ENCODE data around the gene CHD1. TPM values are rescaled to one million over a fixed set of nuclear protein-coding genes. Genes with fewer than 3 reads are reported as not detected.

Gene CHD1
- total and polyA plus RNA-seq, 2 donors (not counting 3 experiments of a cell fraction or from before 2014, with no cell fraction given): 16.2 to 48.9 TPM

GRCh38 chr5:98968056-98968564 lies 39.3 kb upstream of the CHD1 start:
- Histone ChIP-seq H3K27ac (ENCODE audit: insufficient read depth, low read depth, low read length) (no peak overlapping the region), H3K9me3 (replicated peaks; ENCODE audit: control insufficient read depth, insufficient read depth, low read length) (no peaks in the 10 kb centered on the region), H3K79me2 (ENCODE audit: control insufficient read depth, insufficient read depth, low read length) (no peaks in the 10 kb centered on the region), H4K20me1 (replicated peaks; ENCODE audit: control insufficient read depth, extremely low read depth, insufficient read depth, low read length) (no peaks in the 10 kb centered on the region), H3K9me1 (replicated peaks; ENCODE audit: control insufficient read depth, extremely low read depth, insufficient read depth, low read length) (no peaks in the 10 kb centered on the region), H3K36me3 (ENCODE audit: control insufficient read depth in 2 of 2, extremely low read depth in 1 of 2, insufficient read depth in 2 of 2, low read length in 2 of 2) (no peaks in the 10 kb centered on the region), H3K4me2 (ENCODE audit: insufficient read depth, low read length) (no peak overlapping the region), H3K9ac (replicated peaks; ENCODE audit: extremely low read depth, insufficient read depth, low read length) (no peak overlapping the region), H3K27me3 (ENCODE audit: control insufficient read depth in 2 of 2, insufficient read depth in 2 of 2, low read length in 2 of 2) (no peaks in the 10 kb centered on the region), H3K4me3 (replicated peaks in 1 of 3; ENCODE audit: insufficient read depth in 1 of 3, low read depth in 1 of 3, low read length in 3 of 3) (no peak overlapping the region), H3K4me1 (ENCODE audit: control insufficient read depth, extremely low read depth, insufficient read depth, low read length) (no peaks in the 10 kb centered on the region), H2AFZ (ENCODE audit: low read depth, low read length) (no peak overlapping the region)
- no TSS peak for BruUV-seq (replicated peaks)
- DNase-seq (ENCODE audit: low read depth, low spot score) (no peak), FAIRE-seq (no peak)
- CTCF ChIA-PET: interaction anchor here (1.2 to 1.6 kb wide), 2 partner anchors 10 to 65 kb away, joined by 4 read pairs; no protein-coding TSS in a partner anchor
- intact Hi-C loops (cut with micrococcal nuclease) (no loop called here), dilution Hi-C loops (cut with MboI; ENCODE audit: extremely low pct_ligation_motif_present, low sequenced_read_pairs) (no loop called here)
- POLR2A ChIA-PET: no interaction called here
- TF ChIP-seq GATA2 (IDR thresholded peaks at IDR 0.05; ENCODE audit: insufficient read depth, insufficient read length, low read depth, low read length) (no peak), FOS (IDR thresholded peaks at IDR 0.05; ENCODE audit: borderline replicate concordance, insufficient read depth, low read length) (no peak), CTCF (IDR thresholded peaks at IDR 0.05; ENCODE audit: extremely low read depth in 1 of 2, insufficient read depth in 1 of 2, low read depth in 1 of 2, low read length in 2 of 2) (no peak), JUN (IDR thresholded peaks at IDR 0.05; ENCODE audit: borderline replicate concordance, insufficient read depth, insufficient read length, low read depth) (no peak), POLR2A (IDR thresholded peaks at IDR 0.05; ENCODE audit: low read depth, low read length) (no peak), POLR2AphosphoS5 (IDR thresholded peaks at IDR 0.05; ENCODE audit: insufficient read depth, low read depth, low read length) (no peak), MYC (IDR thresholded peaks at IDR 0.05; ENCODE audit: low read depth, low read length) (no peak), EZH2 (IDR thresholded peaks at IDR 0.05; ENCODE audit: borderline replicate concordance, low read depth, low read length, severe bottlenecking) (no peak), MAX (IDR thresholded peaks at IDR 0.05; ENCODE audit: insufficient read depth, insufficient read length) (no peak)

Measured in endothelial cell of umbilical vein (primary cell).